ENCODE measurements around the gene SLC6A6.
"Not testable (repeated sequence)": the region's sequence is repeated elsewhere in the genome, so short reads cannot be mapped to it uniquely, and the experiment has no call there.

Gene SLC6A6

GRCh38 chr3:14401692-14402303 lies 608 bp upstream of the SLC6A6 start:
- DNase-seq = no peak

DNA sequence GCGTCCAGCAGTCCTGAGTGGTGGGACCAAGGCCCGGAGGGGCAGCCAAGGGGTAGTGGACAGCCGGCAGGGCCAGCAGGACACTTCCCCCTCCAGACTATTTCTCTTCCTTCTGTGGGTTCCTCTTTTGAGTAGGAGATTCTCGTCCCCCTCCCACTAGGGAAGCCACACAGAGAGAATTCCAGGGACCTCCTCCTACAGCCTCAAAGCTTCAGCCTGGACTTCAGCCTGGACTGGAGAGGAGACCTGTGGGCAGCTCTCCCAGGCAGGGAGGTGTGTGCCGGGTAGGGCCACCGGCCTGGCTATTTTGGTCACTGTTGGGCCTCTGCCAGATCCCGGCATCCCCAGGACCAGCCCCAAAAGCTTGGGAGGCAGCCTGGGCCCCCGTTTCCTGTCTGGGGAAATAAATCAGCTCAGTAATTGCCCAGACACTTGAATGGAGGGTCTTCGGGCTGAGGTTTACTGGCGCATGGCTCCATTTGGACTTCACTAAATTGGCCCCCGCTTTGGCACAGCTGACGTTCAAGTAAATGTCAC lies 1.3 kb downstream of the SLC6A6 start:
- peak; percentile 34 for DNase-seq

- no peak for DNase-seq
Observed at GRCh38 chr3:14404186-14404585, 1.8 kb downstream of the SLC6A6 start.

GRCh38 chr3:14404631-14405359 lies 2.4 kb downstream of the SLC6A6 start:
- DNase-seq = no peak

DNA sequence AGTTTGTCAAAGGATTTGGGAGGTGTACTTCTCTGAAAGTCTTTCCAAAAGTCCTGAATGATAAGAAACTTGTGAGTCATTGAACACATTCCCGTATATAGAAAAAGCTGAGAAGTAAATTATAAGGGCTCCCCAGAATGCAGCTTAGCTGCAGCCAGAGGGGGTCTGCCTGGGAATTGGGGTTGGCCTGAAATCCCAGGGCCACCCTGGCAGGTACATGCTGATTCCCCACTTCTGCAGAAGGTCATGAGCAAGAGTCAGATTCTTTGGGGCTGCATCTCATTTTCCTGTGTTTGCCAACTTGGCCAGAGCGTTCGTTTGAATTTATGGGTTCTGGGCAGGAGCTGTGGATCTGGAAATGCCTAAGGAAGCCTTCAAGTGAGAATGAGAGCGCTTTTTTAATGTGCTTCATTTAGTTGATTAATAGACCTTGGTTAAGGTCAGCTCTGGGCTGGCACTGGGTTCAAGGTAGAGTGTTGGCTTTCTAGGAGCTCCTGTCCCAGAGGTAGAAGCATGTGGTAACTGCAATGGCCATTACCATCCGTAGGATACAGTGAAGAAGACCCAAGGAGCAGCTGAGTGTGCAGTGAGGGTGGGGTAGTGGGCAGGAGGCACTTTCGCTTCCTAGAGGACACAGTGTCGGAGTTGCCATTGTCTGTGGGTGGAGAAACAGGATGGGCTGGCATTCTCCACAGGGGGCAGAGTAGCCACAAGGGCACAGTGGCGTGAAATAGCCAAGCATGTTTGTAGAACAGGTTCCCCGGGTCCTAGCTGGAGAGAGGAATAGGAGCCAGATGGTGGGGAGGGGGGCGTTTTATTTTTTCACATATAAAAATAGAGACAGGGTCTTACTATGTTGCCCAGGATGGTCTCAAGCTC lies 3.2 kb downstream of the SLC6A6 start:
- no peak for DNase-seq

- no peak for DNase-seq
Observed at GRCh38 chr3:14406336-14406735, 3.9 kb downstream of the SLC6A6 start.

GRCh38 chr3:14406766-14407165 lies 4.4 kb downstream of the SLC6A6 start:
- no peak for DNase-seq

GRCh38 chr3:14407203-14407602 lies 4.8 kb downstream of the SLC6A6 start:
- DNase-seq = no peak

- not testable (repeated sequence) for DNase-seq
Observed at GRCh38 chr3:14409779-14410063, 7.3 kb downstream of the SLC6A6 start.

- no peak for DNase-seq
Observed at GRCh38 chr3:14410106-14410502, 7.7 kb downstream of the SLC6A6 start.

GRCh38 chr3:14410503-14411165 lies 8.2 kb downstream of the SLC6A6 start:
- DNase-seq = peak; percentile 79

DNA sequence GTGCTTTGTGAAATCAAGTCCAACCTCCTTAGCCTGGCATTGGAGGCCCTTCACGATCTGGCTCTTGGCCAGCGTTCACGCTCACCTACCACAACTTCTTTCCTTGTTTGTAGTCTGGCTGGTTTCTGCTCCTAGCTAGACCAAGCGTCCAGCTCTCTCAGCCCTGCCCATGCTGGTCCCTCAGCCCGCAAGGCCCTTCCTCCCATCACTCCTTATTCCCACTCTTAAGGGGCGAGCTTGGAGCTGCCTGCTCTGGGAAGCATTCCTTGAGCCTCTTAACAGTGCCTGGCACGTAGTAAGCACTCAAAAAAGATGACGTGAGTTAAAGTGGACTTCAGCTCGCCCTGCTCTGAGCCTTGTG lies 8.7 kb downstream of the SLC6A6 start:
- DNase-seq = no peak

DNA sequence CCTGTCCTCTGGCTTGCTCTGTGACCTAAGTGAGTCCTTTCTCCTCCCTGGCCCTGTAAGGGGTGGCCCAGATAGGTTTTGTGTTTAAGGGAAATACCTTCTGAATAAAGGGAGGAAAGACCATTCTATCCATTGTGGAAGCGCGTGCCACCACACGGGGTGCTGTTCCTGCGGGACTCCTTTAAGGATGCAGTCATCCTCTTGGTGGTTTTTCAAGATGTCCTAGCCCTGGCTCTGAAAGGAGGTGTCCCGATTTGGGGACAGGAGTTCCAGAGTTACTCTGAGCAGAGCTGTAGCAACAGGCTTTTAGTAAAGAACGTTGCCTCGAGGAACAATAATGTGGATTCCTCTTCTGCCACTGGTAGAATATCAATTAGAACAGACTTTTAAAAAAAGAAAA lies 9.6 kb downstream of the SLC6A6 start:
- no peak for DNase-seq

DNA sequence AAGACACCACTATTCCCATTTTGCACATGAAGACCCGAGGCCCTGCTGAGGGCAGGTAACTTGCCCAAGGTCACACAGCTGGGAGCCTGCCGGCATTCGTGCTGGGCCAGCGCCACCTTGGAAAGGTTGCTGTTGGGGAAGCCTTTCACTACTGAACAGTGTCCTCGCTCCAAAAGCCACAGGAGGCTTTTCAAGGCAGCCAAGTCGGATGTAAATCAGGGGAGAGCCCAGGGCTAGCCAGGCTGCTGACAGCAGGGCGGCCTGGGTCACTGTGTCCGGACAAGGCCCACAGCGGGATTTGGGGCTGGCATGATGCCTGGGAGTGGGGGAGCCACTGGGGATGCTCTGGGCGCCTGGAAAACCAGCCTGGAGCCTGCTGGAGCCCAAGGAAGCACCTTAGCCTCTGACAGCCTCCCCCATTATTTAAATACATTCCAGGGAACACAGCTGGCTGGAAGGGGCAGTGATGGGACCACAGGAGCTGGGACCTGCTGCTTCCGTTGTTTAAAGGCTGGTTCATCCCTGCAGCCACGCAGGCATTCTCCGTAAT lies 10.5 kb downstream of the SLC6A6 start:
- no peak for DNase-seq

DNA sequence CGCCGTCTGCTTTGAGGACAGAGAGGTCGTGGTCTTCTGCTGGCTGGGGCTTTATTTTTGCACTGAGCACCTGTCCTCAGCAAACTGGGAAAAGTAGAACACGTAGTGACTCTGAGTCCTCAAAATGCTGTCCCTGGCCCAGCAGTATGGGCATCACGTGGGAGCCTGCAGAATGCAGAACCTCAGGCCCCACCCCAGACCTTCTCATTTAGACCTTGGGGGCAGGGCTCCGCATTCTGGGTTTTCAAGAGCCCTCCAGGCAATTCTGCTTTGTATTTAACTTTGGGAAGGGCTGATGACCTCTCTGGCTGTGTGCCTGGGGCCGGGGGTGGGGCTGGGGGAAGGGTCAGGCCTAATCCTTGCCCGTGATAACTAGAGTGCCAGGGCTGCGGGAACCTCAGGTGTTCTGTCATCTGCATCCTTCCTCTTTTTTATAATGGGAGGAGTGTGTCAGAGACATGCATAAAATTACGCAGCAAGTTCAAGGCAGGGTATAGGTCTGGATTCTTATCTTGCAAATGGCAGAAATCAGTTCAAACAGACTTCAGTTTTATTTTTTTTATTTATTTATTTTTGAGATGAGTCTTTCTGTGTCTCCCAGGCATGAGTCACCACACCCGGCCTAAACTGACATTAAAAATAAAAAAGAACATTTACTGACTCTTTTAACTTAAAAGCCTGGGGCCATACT lies 11.1 kb downstream of the SLC6A6 start:
- no peak for DNase-seq

DNA sequence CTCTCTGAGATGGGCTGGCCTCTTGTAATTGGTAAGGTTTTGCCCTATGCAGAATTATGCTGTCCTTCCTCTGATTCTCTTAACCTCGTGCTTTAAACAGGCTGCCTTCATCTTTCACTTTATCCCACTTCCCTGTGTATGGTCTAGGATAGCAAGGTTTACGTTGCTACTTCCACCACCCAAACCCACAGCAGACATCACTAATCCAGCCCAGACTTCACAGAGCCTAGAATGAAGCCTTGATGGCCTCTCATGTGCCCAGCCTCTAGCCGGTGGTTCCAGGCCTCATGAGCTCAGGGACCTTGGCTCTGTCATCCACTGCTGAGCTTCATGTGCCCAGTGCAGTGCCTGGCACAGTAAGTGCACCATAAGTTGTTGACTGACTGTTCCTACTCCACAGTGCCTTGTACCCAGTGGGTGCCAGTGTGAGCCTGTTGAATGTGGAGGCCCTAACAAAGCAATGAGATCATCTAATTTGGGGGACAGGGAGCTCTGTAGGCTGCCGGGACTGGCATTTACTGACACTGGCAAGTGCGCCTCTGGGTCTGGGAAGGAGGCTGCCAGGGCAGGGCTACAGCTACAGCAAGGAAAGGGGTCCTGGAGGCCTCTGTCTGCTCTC lies 12.5 kb downstream of the SLC6A6 start:
- DNase-seq = no peak

DNA sequence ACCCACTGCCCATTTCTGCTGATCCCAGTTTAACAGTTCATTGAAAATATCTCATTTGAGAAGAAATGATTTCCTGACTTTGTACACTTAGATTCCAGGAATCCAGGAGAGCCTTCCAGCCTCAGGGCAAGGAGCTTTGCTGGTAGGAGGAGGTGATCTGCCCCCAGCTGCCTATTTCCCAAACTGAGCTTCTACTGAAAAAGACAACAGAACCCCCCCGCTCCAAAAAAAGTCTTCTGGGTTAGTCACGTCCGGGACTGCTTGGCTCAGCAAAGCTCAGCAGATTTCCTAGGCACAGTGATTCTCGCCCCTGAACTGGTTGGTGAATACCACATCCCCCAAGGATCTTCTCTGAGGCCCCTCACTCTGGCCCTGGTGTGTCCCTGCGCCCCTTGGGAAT lies 13.1 kb downstream of the SLC6A6 start:
- DNase-seq = no peak

- DNase-seq = no peak
Observed at GRCh38 chr3:14416453-14416852, 14.0 kb downstream of the SLC6A6 start.

- DNase-seq = peak; percentile 54
Observed at GRCh38 chr3:14418296-14419250, 16.2 kb downstream of the SLC6A6 start.
